ENCODE data around the gene MICAL2.

The MICAL2 gene

DNA sequence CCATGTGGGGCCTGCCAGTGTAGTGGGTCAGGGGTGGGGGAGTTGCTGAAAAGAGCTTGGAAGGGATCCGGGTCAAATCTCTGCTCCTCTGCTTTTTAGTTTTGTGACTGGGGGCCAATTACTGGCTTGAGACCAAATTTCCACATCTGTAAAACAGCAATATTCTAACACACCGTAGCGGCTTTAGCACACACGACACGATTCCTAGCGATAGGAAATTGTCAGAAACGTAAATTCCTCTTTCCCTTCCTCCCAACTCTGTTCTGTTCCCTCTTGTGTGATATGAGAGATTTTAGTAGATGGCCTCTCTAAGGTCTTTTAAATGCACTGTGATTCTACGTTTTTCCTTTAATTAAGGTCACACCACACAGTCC, 71.9 kb downstream of the MICAL2 start:
- intact Hi-C loops (cut with DNase I): no loop called here
- DNase-seq: no peak

DNA sequence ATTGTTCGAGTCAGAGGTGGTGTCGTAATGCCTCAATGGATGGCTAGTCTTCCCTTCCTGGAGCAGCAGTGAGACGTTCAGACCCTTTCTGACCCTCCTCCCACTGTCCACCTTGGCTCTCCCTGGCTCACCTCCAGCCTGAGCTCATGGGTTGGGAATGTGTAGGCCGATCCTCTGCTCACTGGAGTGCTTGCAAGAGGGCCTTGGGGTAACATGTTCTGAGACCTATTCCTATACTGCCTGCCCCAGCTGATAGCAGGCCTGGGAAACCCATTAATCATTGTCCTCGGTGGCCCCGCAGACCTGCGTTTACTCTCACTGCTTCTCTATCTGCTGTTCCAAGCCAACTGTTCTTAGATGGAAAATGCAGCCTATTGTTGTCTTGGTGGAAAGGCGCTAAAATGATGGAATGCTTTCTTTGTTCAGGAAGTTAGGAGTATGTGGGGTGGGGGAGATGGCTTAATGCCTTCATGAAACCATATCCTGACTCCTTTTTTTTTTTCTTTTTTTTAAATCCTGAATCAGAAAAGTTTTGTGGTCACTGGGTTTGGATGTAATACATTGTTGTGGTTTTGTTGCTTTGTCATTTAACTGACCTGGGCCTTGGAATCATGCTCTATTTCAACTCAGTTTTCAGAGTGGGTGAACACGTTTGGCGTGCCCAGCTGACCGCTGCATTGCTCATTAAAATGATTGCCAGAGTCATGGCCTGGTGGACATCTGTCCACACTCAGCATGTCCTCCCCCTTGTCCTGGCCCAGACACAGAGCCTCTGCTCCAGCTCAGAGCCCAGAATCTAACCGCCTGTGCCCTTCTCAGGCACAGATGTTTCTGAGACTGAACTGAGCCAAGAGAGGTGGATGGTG, 72.5 kb downstream of the MICAL2 start:
- DNase-seq: no peak
- intact Hi-C loops (cut with DNase I): no loop called here

DNA sequence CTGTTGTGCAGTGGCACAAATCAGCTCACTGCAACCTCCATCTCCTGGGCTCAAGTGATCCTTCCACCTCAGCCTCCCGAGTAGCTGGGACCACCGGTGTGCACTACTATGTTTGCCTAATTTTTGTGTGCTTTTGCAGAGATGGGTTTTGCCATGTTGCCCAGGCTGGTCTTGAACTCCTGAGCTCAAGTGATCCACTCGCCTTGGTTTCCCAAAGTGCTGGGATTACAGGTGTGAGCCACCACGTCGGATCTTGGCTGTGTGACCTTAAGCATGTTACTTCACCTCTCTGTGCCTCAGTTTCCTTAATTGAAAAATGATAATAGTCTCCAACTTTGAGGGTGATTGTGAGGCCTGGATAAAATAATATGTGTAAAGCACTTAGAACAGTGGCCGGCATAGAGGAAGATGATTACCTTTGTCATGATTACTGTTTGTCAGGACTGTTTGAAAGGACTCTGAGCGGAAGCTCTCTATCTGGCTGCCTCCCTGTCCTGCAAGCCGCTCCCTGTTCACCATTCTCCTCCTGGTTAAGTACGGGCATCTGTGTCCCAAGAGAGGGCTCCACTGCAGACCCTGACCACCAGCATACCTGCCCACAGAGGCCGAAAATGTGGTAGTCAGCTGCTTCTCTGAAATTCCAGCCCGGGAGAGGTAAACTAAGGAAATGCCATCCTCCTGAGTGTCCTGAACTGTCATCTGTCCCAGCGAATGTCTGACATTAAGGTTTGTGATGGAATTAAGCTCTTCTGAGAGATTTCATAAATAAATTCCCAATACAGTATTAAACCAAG, 73.6 kb downstream of the MICAL2 start:
- intact Hi-C loops (cut with DNase I): no loop called here
- no peak for DNase-seq

DNA sequence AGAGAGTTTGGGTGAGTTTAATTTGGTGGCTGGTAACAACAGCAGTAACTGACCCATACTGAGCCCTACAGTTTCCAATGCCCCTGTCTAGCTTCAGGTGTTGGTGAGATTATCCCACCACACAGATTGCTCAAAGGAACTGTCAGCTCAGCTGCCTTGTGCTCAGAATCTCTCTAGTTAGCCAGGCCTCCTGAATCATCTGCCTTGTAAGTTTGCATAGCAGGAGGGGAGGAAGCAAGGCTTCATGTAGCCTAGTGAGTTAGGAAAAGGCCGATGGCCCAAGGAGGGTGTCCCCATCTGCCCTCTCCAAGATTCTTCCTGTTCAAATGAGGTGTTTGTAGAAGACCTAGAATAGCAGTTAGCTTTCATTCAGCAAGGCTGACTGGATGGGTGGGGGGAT, 74.3 kb downstream of the MICAL2 start:
- intact Hi-C loops (cut with DNase I): no loop called here
- DNase-seq: no peak

DNA sequence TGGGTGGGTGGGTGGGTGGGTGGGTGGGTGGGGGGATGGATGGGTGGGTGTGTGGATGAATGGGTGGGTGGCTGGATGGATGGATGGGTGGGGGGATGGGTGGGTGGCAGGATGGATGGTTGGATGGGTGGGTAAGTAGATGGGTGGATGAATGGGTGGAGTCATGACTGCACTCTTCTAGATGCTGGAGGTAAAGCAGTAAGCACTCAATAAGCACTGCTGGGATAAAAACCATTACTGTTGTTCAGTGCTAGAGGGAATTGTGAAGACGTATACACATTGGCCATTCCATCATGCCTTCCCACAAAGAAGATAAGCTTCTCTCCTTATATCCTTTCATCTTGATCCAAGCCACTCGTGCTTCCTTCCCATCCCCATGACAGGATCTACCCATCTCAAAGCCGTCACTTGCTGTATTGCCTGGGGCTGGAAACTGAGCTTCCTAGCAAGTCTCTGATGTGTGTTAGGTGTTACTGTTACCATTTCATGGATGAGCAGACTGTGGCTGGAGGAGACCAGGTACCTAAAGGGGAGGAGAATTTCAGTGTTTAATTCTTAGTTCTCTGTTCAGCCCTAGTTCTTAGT, 74.8 kb downstream of the MICAL2 start:
- DNase-seq: no peak
- intact Hi-C loops (cut with DNase I): no loop called here

DNA sequence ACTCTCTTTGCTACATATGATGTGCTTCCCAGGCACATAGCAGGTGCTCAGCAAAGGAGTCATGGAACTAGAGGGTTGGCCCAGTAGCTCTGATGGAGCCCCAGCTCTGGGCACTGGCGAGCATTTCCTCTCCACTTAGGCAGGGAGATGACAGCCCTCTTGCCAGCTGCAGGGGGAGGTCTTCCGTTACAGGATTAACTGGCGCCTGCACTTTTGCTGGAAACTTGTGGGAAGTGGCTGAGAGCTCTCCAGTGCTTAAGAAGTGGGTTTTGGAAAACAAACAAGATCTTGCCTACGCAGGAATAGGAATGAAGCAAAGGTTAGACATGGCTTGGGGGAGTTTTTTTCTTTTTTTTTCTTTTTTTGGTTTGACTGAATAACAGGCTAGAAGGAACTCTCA, 75.5 kb downstream of the MICAL2 start:
- intact Hi-C loops (cut with DNase I): no loop called here
- no peak for DNase-seq

DNA sequence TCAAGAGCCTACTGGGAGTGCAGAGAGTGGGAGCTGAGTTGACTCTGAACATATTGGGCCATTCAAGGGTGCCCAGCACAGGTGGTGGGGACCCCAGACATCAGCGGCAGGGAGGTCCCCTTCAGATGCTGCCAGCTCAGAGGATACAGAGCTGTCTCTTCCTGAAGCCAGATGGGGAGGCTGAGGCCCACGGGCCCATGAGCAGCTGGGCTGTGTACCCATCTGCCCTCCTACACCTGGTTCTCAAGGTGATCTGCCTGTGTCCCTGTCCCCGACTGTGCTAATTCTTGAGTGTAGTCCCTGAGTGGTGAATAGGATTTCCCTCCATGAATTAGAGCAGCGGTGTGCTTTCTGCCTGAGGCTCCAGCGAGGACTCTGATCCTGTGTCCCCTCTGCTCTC, 76.3 kb downstream of the MICAL2 start:
- intact Hi-C loops (cut with DNase I): no loop called here
- no peak for DNase-seq

DNA sequence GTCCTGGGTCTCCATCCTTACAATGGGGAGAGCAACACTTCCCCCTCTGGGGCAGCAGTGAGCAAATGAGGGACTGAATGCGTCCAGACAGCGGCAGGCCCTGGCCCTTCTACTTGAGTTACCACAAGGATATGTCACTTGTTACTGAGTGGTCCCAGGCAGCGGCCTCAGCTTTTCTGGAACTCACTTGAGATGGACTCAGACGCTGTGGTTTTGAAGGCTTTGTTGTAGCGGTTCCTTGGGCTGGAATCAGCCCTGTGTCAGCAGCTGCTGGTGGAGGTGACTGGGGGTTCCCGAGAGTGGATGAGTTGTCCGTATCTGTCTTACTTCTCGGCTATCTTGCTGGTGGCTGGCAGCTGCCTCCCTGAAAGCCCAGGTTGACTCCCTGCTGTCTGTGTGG, 77.0 kb downstream of the MICAL2 start:
- DNase-seq: no peak
- intact Hi-C loops (cut with DNase I): no loop called here

DNA sequence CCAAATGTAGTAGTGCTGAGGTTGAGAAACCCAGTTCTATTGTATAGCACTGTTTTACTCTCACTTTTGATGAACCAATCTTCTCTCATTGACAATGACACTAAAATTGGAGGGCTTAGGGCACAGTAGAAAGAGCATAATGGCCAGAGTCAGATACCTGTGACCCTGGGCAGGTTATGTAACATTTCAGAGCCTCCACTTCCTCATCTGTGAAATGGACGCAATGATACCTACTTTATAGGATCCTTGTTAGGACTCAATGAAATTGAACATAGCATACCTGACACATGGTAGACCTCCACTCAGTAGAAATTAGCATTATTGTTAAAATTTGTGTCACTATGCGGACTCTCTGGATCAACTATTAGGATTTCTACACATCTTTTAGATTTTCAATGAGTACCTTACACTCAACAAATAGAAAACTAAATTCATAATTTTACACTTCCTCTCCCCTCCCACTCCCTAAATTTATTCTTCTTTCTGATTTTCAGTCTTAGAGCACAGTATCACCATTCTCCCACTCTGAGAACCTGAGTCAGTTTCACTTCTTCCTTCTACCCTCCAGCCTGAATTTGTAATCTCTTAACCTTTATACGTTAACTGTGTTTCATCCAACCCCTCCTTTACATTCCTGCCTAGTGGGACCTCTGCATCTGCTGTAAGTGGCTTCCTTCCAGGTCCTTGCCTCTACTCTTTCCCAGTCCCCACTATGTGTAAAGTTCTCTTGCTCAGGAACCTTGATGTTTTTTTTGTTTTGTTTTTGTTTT, 78.3 kb downstream of the MICAL2 start:
- DNase-seq: no peak
- intact Hi-C loops (cut with DNase I): no loop called here

DNA sequence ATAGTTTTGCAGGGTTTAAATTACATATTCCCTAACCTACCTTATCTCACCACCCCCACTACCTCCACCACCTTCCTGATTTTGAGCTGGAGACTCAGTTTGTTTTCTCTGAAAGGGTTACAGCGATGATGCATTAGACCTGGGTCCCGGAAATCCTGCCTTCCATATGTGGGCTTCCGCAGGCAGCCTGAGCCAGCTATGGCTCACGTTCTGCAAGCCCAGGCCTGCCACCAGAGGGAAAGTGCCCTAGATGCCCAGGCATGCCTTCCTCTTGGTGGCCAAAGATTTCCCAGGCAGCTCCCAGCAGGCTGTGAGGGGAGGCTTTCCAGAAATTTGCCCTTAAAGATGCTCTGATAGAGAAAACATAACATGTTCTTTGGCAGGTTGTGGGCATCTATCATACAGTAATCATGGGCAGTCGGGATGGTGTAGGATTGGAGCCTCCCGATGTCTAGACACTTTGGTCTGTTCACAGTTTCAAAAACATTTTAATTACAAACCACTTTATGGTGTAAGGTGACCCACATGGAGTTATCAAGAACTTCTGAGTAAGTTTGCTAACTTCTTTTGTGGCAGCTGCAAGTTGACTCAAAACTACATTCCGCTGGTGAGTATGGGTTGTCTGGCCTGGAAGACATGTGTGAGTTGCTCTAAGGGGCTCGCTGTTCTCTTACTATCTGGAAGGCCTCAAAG, 79.3 kb downstream of the MICAL2 start:
- DNase-seq: no peak
- intact Hi-C loops (cut with DNase I): no loop called here

DNA sequence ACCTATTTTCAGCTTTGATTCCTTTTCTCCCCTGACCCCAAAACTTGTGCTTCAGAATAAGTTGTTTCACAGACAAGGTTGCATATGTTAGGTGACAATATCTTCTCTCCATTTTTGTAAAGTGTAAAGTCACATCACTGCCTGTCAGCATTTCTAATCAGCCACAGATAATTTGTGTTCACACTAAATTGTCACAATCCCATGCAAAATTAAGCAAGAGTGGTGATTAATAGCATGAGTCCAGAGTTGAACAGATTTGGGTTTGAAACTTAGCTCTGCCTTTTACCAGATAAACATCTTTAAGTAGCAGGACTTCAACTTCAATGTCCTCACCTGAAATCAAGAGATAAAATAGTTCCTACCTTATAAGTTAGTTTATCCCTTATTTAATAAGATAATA, 80.1 kb downstream of the MICAL2 start:
- no peak for DNase-seq
- intact Hi-C loops (cut with DNase I): no loop called here

DNA sequence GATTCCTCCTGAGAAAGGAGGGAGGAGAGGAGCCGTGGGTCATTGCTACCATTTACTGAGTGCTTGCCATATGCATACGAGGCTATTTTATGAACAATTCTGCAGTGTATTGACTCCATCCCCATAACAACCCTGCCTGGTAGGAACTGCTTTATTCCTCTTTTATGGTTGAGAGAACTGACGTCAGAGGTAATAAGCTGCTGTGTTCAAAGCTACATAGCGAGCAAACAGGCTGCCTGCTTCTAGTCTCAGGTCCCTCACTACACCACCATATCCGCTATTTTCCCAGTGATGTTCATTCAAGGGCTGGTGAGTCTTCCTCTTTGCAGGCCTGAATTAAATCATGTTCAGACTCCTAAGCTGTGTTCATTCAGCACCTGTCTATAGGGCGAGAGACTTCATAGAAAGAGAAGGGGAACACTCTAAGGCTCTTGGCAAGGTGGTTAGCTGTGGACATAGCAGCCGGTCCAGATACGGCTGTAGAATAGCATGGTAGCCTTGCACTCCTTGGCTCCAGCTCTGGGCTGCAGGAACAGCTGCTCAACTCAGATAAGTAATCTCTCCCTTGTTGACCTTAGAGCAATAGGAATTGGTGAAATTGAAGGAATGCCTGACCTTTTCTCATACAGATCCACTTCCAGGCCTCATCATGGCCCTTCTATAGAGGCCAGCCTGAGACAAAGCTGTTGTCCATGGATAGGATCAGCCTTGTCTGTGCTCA, 82.6 kb downstream of the MICAL2 start:
- intact Hi-C loops (cut with DNase I): no loop called here
- no peak for DNase-seq

DNA sequence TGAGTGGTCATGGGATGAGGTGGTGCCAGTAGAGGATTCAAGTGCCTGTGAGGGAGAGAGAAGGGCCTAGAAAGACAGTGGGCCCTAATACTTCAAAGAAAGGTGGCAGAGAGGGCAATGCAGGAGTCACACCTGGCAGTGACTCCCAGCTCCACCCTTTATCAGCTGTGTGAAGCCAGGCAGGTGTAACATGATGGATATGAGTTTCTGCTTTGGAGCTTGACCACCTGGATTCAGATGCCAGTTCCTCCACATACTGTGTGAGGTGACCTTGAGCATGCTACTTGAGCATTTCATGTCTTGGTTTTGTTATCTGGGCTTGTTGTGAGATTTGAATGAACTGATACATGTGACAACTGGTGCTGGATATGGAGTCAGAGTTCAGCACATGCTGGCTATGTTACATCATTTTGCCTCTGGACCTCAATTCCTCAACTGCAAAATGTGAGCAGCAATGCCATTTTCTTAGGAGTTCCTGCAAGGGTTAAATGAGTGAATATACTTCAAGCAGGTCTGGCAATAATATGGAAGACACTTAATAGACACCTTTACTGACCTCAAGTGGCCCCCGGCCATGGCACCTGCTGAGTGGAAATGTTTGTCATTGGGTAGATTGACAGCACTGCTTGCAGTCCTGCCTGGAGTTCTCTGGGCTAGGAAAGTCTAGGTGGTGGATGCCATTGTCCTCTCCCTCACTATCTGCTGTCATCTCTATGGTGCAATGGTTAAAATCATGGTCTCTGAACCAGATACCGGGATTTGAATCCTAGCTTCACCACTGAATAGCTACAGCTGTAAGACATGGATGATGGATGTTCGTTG, 83.3 kb downstream of the MICAL2 start:
- intact Hi-C loops (cut with DNase I): no loop called here

DNA sequence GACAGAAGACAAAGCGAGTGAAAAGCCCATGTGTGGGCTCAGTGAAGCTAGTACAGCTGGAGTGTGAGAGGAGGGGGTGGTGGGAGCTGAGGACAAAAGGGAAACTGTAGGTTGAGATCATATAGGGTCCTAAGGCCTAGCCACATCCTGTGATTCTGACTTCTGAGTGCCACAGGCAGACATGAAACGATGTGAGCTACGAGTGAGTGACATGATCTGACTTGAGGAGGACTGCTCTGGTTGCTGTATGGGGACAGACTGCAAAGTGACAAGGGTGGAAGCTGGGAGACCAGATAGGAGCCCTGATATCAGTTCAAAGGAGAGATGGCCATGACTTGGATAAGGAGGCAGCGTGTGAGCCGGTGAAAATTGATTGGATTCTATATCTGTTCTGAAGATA, 85.4 kb downstream of the MICAL2 start:
- no peak for DNase-seq
- intact Hi-C loops (cut with DNase I): no loop called here

More for the DNA sequence above, 83.3 kb downstream of the MICAL2 start:
- DNase-seq: no peak

DNA sequence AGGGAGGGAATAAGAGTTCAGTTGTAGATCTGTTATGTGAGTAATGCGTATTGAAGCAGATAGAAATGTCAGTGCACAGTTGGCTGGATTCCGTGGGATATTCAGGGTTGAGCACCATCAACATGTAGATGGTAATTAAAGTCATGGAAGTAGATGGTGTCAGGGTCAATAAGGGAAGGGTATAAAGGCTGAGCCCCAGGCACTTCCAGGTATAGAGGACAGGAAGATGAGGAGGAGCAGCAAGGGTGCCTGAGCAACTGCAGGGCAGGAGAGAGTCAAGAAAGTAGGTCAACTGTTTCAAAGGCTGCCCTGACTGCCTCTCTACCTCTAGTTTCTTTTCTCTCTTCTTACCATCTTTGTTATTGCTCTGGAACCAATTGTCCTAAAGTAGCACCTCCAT, 85.9 kb downstream of the MICAL2 start:
- intact Hi-C loops (cut with DNase I): no loop called here
- no peak for DNase-seq

DNA sequence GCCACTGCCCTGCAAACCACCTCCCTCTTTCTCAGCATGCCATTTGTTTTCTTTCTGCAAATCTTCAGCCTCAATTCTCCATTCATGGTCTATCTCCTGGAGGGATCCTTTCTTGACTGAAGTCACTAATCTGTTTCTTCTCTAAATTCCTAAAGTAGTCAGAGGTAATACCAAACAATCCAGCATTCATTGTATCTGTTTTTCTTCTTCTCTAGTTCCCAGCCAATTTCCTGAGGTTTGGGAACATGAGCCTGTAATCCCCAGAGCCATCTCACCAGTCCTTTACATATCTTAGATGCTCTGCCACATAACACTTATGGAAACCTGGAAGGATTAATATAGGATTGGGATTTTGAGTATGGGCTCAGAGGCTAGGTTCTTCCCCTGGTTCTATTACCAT, 86.5 kb downstream of the MICAL2 start:
- no peak for DNase-seq
- intact Hi-C loops (cut with DNase I): no loop called here

DNA sequence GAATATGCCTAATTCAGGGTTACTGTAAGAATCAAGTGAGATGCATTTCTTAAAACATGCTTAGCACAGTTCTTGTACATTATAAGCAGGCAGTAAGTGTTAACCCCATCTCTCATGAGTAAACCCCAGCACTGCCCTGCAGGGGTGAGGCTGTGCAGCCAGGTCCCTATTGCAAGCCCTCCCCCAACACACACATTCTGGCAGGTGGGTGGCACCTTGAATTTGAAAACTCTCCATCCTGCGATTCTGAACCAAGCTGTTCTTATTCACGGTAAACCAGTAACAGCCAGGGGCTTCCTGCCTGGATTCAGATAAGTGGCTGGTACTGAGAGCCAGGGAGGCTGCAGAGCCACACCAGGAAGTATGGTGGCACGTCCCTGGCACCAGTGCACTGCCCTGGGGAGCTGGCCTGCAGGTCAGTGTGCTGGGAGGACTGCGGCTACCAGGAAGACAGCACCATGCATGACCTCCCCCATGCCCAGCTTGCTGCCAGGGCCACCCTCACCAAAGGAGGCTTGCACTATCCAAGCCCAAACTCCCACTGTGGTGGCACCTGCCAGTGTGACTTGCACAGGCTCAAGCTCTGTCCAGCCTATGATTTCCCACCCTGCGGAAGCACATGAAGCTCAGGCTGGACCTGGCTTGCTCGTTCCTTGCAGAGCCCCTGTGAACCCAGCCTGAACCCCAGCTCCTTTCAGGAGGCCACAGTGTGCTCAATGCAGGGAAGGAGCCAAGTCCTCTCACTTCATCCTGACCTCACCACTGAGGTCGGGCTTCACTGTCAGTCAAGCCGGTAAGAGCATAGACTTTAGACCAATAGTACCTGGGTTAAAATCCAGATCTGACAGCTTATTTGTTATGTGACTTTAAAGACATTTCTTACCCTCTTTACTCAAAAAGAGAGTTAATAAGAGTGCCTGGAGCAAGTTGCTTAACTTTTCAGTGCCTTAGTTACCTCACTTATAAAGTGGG, 88.1 kb downstream of the MICAL2 start:
- DNase-seq: no peak
- intact Hi-C loops (cut with DNase I): no loop called here
